IPS DF 6.9 (cell line): ENCODE results near the gene CUL5.
"Not testable (repeated sequence)": the region's sequence is repeated elsewhere in the genome, so short reads cannot be mapped to it uniquely, and the experiment has no call there.

Experiments used
- DNase-seq: peaks from one replicate; pipeline ENCODE4 v3.0.0-alpha.2; 2013; ENCODE audit warnings: low read depth, low spot score
- H3K27ac ChIP-seq: one replicate; pipeline ENCODE4 v1.5.1; 2013; ENCODE audit warnings: low read length, control low read depth
- H3K27me3 ChIP-seq: 2 replicates; pipeline ENCODE4 v1.6.1; 2013; ENCODE audit warnings: mild to moderate bottlenecking, low read length; ENCODE audit not compliant: control insufficient read depth, insufficient read depth
- H3K36me3 ChIP-seq: 2 replicates; pipeline ENCODE4 v1.6.1; 2013; ENCODE audit warnings: low read length; ENCODE audit not compliant: control insufficient read depth, insufficient read depth
- H3K4me1 ChIP-seq: 2 replicates; pipeline ENCODE4 v1.6.1; 2013; ENCODE audit warnings: low read length; ENCODE audit not compliant: control insufficient read depth, insufficient read depth
- H3K4me3 ChIP-seq: 2 replicates; pipeline ENCODE4 v1.5.1; 2013; ENCODE audit warnings: mild to moderate bottlenecking, low read length
- H3K9me3 ChIP-seq: 2 replicates; pipeline ENCODE4 v1.6.1; 2013; ENCODE audit warnings: low read length, inconsistent platforms; ENCODE audit not compliant: control insufficient read depth, insufficient read depth
- WGBS: extraction: QIAGEN DNeasy Blood & Tissue Kit; methylation state at CpG from one replicate; pipeline ENCODE4 v1.1.7; 2013; ENCODE audit warnings: mixed read lengths, missing lambda C conversion rate; ENCODE audit not compliant: insufficient read length, insufficient coverage; 5-methylcytosine and 5-hydroxymethylcytosine counted together

The CUL5 gene

DNA sequence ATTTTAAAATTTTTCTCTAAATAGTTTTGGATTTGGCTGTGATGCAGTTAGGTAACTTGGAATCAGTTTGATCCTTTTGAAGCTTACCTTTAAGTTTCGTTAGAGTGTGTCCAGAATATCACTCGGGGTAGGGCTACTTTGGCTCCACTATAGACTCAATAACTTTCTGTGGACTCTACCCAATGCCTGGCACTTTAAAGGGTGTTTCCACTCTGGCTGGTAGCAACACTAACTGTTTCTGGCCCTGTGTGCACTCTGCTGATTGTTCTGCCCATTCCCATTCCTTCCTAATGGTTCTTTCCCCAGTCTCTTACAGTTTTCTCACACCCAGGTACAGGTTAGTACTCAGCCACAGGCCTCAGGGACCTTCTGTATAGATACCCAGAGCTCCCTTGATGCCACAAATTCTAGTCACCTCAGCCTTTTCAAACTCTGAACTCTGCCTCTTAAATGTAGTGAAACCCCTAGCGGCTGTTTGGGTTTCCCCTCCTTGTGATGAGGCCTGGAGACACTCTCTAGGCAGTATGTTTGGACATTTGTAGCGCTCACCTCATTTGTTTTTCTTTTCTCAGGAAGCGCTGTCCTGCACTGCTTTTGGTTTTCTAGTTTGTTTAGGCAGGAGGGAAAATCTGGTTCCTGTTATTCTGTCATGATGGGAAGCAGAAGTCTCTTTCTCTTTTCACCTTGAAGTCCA is 16.8 kb downstream of the CUL5 start:
- Histone ChIP-seq H3K27ac (no peak overlapping the region), H3K27me3 (no peaks in the 10 kb centered on the region), H3K36me3 (no peaks in the 10 kb centered on the region), H3K4me3 (no peak overlapping the region), H3K4me1 (no peaks in the 10 kb centered on the region), H3K9me3 (no peaks in the 10 kb centered on the region)
- DNase-seq: no peak
- WGBS: no CpG with 5 or more reads among the region's 5 CpGs

DNA sequence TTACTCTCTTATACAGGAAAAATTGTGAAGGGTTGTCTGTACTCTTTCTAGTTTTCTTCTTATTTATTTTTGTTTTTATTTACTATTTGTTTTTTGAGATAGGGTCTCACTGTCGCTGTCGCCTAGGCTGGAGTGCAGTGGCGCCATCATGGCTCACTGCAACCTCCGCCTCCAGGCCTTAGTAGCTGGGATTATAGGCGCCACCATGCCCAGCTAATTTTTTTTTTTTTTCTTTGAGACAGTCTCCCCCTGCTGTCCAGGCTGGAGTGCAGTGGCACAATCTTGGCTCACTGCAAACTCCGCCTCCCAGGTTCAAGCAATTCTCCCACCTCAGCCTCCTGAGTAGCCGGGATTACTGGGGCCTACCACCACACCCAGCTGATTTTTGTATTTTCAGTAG is 18.4 kb downstream of the CUL5 start:
- WGBS: no CpG with 5 or more reads among the region's 7 CpGs
- DNase-seq: no peak
- no peaks in the 10 kb centered on the region for H3K9me3 ChIP-seq

DNA sequence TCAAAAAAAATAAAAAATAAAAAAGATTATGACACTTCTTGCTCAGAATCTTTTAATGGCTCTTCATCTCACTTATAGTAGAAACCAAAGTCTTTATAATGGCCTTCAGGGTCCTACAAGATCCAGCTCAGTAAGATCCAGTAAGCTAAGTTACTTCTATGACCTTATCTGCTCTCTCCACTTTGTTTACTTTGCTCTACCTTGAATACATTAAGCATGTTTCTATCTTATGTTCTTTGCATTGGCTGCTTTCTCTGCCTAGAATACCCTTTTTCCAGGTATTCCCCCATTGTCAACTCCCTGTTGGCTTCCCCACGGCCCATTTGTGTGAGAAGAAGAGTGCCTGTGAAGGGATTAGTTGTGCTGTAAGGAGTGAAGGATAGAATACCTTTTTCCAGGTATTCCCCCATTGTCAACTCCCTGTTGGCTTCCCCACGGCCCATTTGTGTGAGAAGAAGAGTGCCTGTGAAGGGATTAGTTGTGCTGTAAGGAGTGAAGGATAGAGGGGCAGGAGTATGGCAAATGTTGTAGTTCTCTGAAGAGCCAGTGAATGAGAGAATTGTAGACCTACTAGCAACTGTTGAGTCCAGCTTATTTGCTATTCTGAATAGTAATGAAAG is 20.2 kb downstream of the CUL5 start:
- not testable (repeated sequence) for H3K4me1 ChIP-seq, DNase-seq, H3K36me3 ChIP-seq, H3K27ac ChIP-seq, H3K9me3 ChIP-seq, H3K27me3 ChIP-seq, H3K4me3 ChIP-seq
- WGBS: no CpG with 5 or more reads among the region's 2 CpGs

More for the DNA sequence above, 18.4 kb downstream of the CUL5 start:
- no peaks in the 10 kb centered on the region for H3K36me3 ChIP-seq
- H3K27ac ChIP-seq: no peak overlapping the region
- no peak overlapping the region for H3K4me3 ChIP-seq
- no peaks in the 10 kb centered on the region for H3K27me3 ChIP-seq
- no peaks in the 10 kb centered on the region for H3K4me1 ChIP-seq

DNA sequence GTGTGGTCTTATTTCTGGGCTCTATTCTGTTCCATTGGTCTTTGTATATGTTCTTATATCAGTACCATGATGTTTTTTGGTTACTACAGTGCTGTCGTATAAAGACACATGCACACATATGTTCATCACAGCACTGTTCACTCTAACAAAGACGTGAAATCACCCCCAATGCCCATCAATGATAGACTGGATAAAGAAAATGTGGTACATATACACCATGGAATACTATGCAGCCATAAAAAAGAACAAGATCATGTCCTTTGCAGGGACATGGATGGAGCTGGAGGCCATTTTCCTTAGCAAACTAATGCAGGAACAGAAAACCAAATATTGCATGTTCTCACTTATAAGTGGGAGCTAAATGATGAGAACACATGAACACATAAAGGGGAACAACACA is 22.9 kb downstream of the CUL5 start:
- not testable (repeated sequence) for H3K9me3 ChIP-seq, H3K4me1 ChIP-seq, H3K36me3 ChIP-seq, H3K27ac ChIP-seq, H3K27me3 ChIP-seq, DNase-seq, H3K4me3 ChIP-seq
- WGBS: no CpG with 5 or more reads among the region's 2 CpGs

DNA sequence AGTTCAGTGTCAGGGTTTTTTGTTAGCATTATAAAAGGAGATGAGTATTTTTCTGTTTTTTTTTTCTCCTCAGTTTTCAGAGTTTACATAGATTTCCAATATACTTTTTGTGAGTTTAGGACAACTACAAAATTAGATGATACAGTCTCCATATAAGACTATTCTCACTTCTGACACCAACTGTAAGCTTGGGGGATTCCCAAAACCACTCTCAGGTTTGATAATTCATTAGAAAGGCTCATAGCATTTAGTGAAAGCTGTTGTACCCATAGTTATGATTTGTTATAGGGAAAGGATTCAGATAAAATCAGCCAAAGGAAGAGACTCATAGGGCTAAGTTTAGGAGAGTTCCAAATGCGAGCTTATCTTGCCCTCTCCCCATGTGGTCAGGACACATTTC is 24.1 kb downstream of the CUL5 start:
- WGBS: no CpG with 5 or more reads among the region's 1 CpG
- Histone ChIP-seq H3K27ac (no peak overlapping the region), H3K4me1 (no peaks in the 10 kb centered on the region), H3K36me3 (peaks cover 3% of the 10 kb centered on the region; the same call in 1 of the 2 replicates), H3K27me3 (no peaks in the 10 kb centered on the region), H3K4me3 (no peak overlapping the region), H3K9me3 (no peaks in the 10 kb centered on the region)
- no peak for DNase-seq

DNA sequence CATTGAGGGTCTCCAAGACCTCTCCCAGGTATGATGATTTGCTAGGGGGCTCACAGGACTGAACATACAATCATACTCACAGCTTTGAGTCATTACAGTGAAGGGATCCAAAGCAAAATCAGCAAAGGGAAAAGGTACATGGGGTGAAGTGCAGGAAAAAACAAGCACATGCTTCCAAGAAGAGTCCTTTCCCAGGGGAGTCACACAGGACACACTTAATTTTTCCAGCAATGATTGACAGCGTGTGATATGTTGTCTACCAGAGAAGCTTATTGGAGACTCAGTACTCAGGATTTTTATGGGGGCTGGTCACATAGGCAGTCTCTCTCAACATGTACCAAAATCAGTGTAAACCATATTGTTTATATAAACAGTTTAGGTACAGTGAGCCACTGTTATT is 25.3 kb downstream of the CUL5 start:
- Histone ChIP-seq H3K4me1 (no peaks in the 10 kb centered on the region), H3K36me3 (peaks cover 3% of the 10 kb centered on the region; the same call in 1 of the 2 replicates), H3K9me3 (no peaks in the 10 kb centered on the region), H3K27ac (no peak overlapping the region), H3K4me3 (no peak overlapping the region), H3K27me3 (no peaks in the 10 kb centered on the region)
- no peak for DNase-seq
- no CpG with 5 or more reads among the region's 1 CpG for WGBS

DNA sequence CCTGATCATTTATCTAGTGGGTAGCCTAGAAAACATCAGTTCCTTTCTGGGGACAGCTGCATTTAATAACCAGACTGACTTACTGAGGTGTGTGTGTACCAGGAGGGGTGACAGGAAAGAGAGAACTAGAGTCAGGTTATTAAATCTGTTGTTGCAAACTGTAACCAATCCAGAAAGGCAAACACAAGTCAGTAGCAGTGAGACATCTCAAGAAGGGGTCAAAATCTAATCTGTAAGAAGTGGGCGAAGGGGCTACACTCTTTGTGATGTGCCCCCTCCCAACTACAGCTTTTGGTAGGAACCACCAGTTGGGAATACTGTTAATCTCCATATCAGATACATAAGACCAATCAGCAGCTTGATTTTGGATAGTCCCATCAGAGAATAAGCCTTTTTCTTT is 26.3 kb downstream of the CUL5 start:
- no peak overlapping the region for H3K27ac ChIP-seq
- no peaks in the 10 kb centered on the region for H3K9me3 ChIP-seq
- H3K27me3 ChIP-seq: no peaks in the 10 kb centered on the region
- H3K4me1 ChIP-seq: no peaks in the 10 kb centered on the region
- no peak overlapping the region for H3K4me3 ChIP-seq
- no peak for DNase-seq
- WGBS: no CpG with 5 or more reads among the region's 1 CpG
- peaks cover 3% of the 10 kb centered on the region; the same call in 1 of the 2 replicates for H3K36me3 ChIP-seq

DNA sequence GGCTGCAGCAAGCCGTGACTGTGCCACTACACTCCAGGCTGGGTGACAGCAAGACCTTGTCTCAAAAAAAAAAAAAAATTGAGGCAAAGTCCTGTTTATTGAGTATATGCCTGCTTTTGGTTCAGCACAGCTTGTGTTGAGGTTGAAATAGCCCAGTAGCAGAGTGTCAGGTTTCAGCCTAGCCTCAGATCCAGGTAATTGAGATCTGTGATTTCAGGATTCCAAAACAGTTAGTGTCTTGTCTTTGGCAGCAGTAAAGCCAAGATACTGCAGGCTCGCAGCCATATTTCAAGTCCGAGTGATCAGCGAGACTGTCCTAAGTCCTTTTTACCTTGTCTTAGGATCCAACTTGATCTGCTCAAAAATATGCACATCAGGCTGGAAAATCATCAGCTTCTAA is 27.0 kb downstream of the CUL5 start:
- Histone ChIP-seq H3K4me3 (no peak overlapping the region), H3K27ac (no peak overlapping the region), H3K4me1 (no peaks in the 10 kb centered on the region), H3K9me3 (no peaks in the 10 kb centered on the region), H3K36me3 (peaks cover 3% of the 10 kb centered on the region; the same call in 1 of the 2 replicates), H3K27me3 (no peaks in the 10 kb centered on the region)
- DNase-seq: no peak
- WGBS: no CpG with 5 or more reads among the region's 4 CpGs

DNA sequence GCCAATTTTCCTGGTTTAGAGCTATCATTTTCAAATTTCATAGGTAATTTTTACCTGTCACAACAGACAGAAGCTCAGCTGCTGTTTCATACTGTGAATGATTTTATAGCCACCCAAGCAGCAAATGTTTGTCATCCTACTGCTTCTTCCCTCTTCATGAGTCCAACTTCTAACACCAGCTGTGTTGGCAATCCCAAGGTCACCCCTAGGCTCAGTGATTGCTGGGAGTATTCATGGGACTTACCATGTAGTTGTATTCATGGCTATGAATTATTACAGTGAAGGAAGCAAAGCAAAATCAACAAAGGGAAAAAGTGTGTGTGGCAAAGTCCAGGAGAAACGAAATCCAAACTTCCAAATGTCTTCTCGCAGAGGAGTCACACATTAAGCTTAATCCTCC is 28.5 kb downstream of the CUL5 start:
- no peaks in the 10 kb centered on the region for H3K27me3 ChIP-seq
- no peak overlapping the region for H3K27ac ChIP-seq
- no peaks in the 10 kb centered on the region for H3K4me1 ChIP-seq
- H3K4me3 ChIP-seq: no peak overlapping the region
- peaks cover 3% of the 10 kb centered on the region; the same call in 1 of the 2 replicates for H3K36me3 ChIP-seq
- no peak for DNase-seq
- no peaks in the 10 kb centered on the region for H3K9me3 ChIP-seq
- WGBS: no CpG with 5 or more reads among the region's 2 CpGs

DNA sequence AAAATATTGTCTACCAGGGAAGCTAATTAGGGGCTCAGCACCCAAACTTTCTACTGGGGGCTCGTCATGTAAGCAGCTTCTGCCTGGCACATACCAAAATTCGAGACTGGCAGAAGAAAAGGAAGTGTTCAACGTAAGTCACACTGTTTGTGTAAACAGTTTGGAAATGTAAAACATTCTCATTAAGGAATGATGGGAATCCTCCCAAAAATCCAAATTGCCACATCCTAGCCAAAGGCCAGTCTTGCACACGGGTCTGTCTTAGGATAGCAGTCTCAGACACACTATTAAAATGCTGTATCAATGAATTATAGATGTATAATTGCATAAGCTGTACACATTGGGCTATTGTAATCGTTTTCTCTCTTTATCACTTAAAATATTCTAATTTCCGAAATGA is 28.9 kb downstream of the CUL5 start:
- Histone ChIP-seq H3K4me1 (no peaks in the 10 kb centered on the region), H3K4me3 (no peak overlapping the region), H3K36me3 (peaks cover 3% of the 10 kb centered on the region; the same call in 1 of the 2 replicates), H3K9me3 (no peaks in the 10 kb centered on the region), H3K27ac (no peak overlapping the region), H3K27me3 (no peaks in the 10 kb centered on the region)
- no CpG with 5 or more reads among the region's 6 CpGs for WGBS
- no peak for DNase-seq

DNA sequence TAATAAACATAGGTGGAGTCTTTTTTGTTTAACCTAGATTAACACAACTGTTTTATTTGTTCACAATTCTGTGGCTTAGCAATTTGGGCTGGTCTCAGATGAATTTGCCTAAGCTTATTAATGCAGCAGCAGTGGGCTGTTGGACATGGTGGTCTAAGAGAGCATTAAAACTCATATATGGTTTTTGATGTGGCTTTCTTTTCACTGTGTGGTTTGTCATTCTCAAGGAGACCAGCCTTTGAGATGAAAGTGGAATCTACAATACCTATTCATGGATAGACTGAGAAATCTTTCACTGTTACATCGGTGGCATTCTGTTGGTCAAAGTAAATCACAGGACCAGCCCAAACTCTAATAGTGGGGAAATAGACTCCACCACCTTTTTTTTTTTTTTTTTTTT is 39.6 kb downstream of the CUL5 start:
- no peaks in the 10 kb centered on the region for H3K9me3 ChIP-seq
- H3K4me3 ChIP-seq: no peak overlapping the region
- H3K27ac ChIP-seq: no peak overlapping the region
- H3K27me3 ChIP-seq: no peaks in the 10 kb centered on the region
- WGBS: no CpG with 5 or more reads among the region's 1 CpG
- H3K36me3 ChIP-seq: no peaks in the 10 kb centered on the region
- no peaks in the 10 kb centered on the region for H3K4me1 ChIP-seq
- no peak for DNase-seq
